ENCODE data around the gene RAD51B. TPM values are rescaled to one million over a fixed set of nuclear protein-coding genes. Genes with fewer than 3 reads are reported as not detected.

Gene RAD51B
- total and polyA plus RNA-seq, 2 of the 13 experiments (the other 11 are each of a cell fraction or from before 2014, with no cell fraction given) = 7.0 to 9.5 TPM

GRCh38 chr14:67933266-67933665 lies 113.7 kb downstream of the RAD51B start (continued):
- TF ChIP-seq ZNF251 (CRISPR knock-in tag; IDR thresholded peaks at IDR 0.05) (no peak), GFI1 (CRISPR knock-in tag; IDR thresholded peaks at IDR 0.05; ENCODE audit: borderline replicate concordance) (no peak), CENPBD1 (CRISPR knock-in tag; IDR thresholded peaks at IDR 0.05; ENCODE audit: borderline replicate concordance, low read depth) (no peak), ZHX1 (CRISPR knock-in tag; IDR thresholded peaks at IDR 0.05; ENCODE audit: low read depth) (no peak)

GRCh38 chr14:67934087-67934486 lies 114.5 kb downstream of the RAD51B start:
- no TSS peak for BruUV-seq (replicated peaks)
- in situ Hi-C loops (cut with HindIII; ENCODE audit: extremely low pct_ligation_motif_present, low pct_unique_long_range_greater_than_20kb) = loop anchor here (5.0 to 25.0 kb wide), 2 partner anchors 728 to 883 kb away; no protein-coding TSS in a partner anchor
- Histone ChIP-seq H3K9me3 (ENCODE audit: low read length) (peaks cover 8% of the 10 kb centered on the region; the same call in 1 of the 2 replicates), H2AFZ (ENCODE audit: low read length) (no peak overlapping the region), H4K20me1 (ENCODE audit: insufficient read depth, low read length) (no peaks in the 10 kb centered on the region), H3K36me3 (replicated peaks in 1 of 2; ENCODE audit: control insufficient read depth in 1 of 2, insufficient read depth in 2 of 2, low read length in 2 of 2) (no peaks in the 10 kb centered on the region), H3K4me2 (ENCODE audit: low read depth, low read length) (no peak overlapping the region), H3K27me3 (ENCODE audit: control insufficient read depth in 1 of 2, insufficient read depth in 2 of 2, low read length in 2 of 2) (no peaks in the 10 kb centered on the region), H3K27ac (ENCODE audit: extremely low read length, insufficient read depth, low read length) (no peak overlapping the region), H3K9ac (ENCODE audit: insufficient read depth, low read depth, low read length) (no peak overlapping the region), H3K79me2 (ENCODE audit: insufficient read depth, low read length) (no peaks in the 10 kb centered on the region), H3K4me1 (ENCODE audit: insufficient read depth, low read length) (no peaks in the 10 kb centered on the region), H3K4me3 (replicated peaks in 1 of 3; ENCODE audit: insufficient read depth in 1 of 3, low read depth in 2 of 3, low read length in 3 of 3) (no peak overlapping the region)
- ATAC-seq = peak; percentile 84
- ChIA-PET CTCF (ENCODE audit: low intra/inter-chr PET ratio, low total read pairs) (interaction anchor here (1.9 to 2.0 kb wide), 3 partner anchors 883 to 910 kb away, joined by 6 to 9 read pairs (median 9); no protein-coding TSS in a partner anchor), POLR2A (interaction anchor here (1.2 kb wide), 1 partner anchor 889 kb away, joined by 3 read pairs; no protein-coding TSS in a partner anchor)
- 97% methylated on average over 1 of the region's 1 CpG for WGBS (ENCODE audit: low lambda C conversion rate)
- peak; percentile 47 for FAIRE-seq
- TF ChIP-seq TFDP2 (CRISPR knock-in tag; IDR thresholded peaks at IDR 0.05) = no peak
- peak; percentile 44; the same call in 1 of the 2 replicates for TF ChIP-seq SMC3 (IDR thresholded peaks at IDR 0.05; ENCODE audit: low read length)
- TF ChIP-seq NBN (conservative IDR thresholded peaks at IDR 0.05) = no peak
- peak; percentile 86 for TF ChIP-seq MIXL1 (CRISPR knock-in tag; IDR thresholded peaks at IDR 0.05)
- no peak for TF ChIP-seq ZNF547 (CRISPR knock-in tag; IDR thresholded peaks at IDR 0.05)
- TF ChIP-seq ZNF512 (CRISPR knock-in tag; IDR thresholded peaks at IDR 0.05) = peak; percentile 94
- peak; percentile 75 for TF ChIP-seq STAG1 (CRISPR knock-in tag; IDR thresholded peaks at IDR 0.05)
- TF ChIP-seq RAD21 (CRISPR knock-in tag; IDR thresholded peaks at IDR 0.05) = 0 out of 2 replicates have a peak, but pooled peaks have one; percentile 34
- peak; percentile 67 for TF ChIP-seq CTCF (CRISPR knock-in tag; IDR thresholded peaks at IDR 0.05)
- no peak for TF ChIP-seq CERS6 (CRISPR knock-in tag; IDR thresholded peaks at IDR 0.05)
- intact Hi-C loops (cut with micrococcal nuclease; ENCODE audit: unreplicated experiment) = no loop called here
- peak; percentile 62 for DNase-seq (ENCODE audit: low spot score)

Data from HepG2 (cell line).